ENCODE data around the gene EOMES. TPM values are rescaled to one million over a fixed set of nuclear protein-coding genes. Genes with fewer than 3 reads are reported as not detected.
"Not testable (repeated sequence)": the region's sequence is repeated elsewhere in the genome, so short reads cannot be mapped to it uniquely, and the experiment has no call there.

Gene EOMES
- total RNA-seq (ENCODE audit: low replicate concordance), result not detected in 2 replicates
- long read RNA-seq, result 0 reads

DNA sequence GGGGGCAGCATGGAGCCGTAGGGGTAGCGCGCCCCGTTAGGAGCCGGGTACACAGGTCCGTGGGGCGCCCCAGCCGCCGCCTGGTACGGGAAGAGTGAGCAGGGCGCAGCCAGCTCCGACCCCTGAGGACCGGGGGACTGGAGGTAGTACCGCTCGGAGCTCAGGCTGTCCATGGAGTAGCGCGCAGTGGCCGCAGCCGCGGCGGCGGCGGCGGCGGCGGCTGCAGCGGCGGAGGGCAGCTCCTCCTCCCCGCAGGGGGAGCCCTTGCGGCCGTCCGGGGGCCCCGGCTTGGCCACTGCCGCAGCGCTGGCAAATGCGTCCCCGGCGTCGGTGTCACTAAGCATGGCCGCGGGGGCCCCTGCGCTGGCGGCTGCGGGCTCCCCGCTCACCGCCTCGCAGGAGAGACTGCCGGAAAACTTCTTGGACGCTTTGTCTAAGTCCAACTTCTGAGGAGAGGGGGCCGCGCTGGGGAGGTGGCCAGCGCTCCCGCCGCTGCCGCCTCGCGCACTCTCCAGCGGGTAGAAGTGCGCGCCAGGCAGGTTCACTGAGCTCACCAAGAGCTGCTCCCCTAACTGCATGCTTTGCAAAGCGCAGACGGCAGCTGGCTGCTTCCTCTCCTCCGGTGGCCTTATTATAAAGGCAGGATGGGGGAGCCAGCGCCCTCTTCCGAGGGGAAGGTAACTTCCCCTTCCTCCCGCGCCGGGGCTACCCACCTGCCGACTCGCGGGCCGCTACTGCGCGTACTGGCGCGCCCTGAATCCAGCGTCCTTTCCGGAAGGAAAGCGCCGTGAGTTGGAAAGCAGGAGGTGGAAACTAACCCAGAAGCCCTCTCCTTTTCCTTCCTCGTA is at the start of gene EOMES:
EOMES (minus strand) TSS at position 607 of the 848 bp plus-strand sequence; CDS start at position 578, 29 bp downstream.
- TF ChIP-seq, protein P1, sequence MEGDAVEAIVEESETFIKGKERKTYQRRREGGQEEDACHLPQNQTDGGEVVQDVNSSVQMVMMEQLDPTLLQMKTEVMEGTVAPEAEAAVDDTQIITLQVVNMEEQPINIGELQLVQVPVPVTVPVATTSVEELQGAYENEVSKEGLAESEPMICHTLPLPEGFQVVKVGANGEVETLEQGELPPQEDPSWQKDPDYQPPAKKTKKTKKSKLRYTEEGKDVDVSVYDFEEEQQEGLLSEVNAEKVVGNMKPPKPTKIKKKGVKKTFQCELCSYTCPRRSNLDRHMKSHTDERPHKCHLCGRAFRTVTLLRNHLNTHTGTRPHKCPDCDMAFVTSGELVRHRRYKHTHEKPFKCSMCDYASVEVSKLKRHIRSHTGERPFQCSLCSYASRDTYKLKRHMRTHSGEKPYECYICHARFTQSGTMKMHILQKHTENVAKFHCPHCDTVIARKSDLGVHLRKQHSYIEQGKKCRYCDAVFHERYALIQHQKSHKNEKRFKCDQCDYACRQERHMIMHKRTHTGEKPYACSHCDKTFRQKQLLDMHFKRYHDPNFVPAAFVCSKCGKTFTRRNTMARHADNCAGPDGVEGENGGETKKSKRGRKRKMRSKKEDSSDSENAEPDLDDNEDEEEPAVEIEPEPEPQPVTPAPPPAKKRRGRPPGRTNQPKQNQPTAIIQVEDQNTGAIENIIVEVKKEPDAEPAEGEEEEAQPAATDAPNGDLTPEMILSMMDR (conservative IDR thresholded peaks at IDR 0.05), result peak; percentile 68
- Mint-ChIP-seq H3K4me3 (peak within 1 kb of the TSS; percentile 77), H3K27ac (peak within 1 kb of the TSS; percentile 13), H3K36me3 (no peaks in the 10 kb centered on the region), H3K27me3 (peaks cover 94% of the 10 kb centered on the region), H3K4me1 (ENCODE audit: unreplicated experiment) (peaks cover 18% of the 10 kb centered on the region), H3K9me3 (peaks cover 5% of the 10 kb centered on the region)
- no peak for DNase-seq (ENCODE audit: extremely low spot score, unreplicated experiment)

DNA sequence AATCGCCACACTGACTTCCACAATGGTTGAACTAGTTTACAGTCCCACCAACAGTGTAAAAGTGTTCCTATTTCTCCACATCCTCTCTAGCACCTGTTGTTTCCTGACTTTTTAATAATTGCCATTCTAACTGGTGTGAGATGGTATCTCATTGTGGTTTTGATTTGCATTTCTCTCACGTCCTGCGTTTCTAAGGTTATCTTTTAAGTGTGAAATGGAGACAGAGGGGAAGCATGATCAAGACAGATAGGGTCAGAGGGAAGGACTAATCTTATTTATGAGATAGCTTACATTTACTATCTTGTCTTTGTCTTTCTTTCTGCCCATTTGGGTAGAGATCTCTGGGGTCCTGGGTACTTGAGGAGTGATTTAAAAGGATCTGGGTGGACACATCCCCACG is 48.3 kb upstream of the EOMES start:
- not testable (repeated sequence) for DNase-seq (ENCODE audit: extremely low spot score, unreplicated experiment); H3K27me3 Mint-ChIP-seq; H3K4me3 Mint-ChIP-seq; H3K27ac Mint-ChIP-seq; H3K4me1 Mint-ChIP-seq (ENCODE audit: unreplicated experiment); H3K36me3 Mint-ChIP-seq; H3K9me3 Mint-ChIP-seq

DNA sequence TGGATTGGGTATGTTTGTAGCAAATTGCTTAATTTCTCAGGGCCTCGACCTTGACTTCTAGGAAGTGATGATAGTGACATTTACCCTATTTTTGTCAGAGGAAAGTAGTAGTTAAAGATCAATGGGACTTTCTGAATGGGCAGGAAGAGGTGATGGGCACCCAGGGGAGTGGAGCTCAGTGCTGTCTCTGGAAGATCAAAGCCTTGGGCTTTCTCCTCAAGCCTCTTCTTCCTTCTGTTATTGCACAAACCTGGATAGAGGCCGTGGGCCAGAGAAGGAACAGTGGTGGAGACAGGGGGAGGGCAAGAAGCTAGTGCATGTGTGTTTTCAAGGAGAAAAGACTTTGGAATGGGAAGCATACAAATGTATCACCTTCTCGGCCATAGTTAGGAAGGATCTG is 44.9 kb upstream of the EOMES start:
- TF ChIP-seq, protein P1 (conservative IDR thresholded peaks at IDR 0.05), result no peak
- Mint-ChIP-seq H3K4me1 (ENCODE audit: unreplicated experiment) (no peaks in the 10 kb centered on the region), H3K4me3 (no peak overlapping the region), H3K9me3 (no peaks in the 10 kb centered on the region), H3K27me3 (no peaks in the 10 kb centered on the region), H3K36me3 (no peaks in the 10 kb centered on the region), H3K27ac (no peak overlapping the region)
- no peak for DNase-seq (ENCODE audit: extremely low spot score, unreplicated experiment)

DNA sequence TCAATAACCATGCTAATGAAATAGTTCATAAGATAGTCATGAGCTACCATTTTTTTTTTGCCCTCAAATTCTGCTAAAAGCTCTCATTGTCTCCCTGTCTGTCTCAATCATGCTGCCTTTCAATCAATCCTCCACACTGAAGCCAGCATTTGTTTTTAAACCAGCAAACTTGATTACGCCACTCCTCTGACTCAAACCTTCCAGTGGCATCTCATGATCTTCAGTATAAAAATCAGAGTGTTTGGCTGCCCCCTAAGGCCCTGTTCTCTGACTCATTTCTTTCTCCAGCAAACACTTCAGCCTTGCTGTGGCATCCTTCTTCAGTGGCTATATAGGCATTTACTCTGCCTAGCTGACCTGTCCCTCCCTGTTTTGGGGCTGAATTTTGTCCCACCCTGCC is 36.0 kb upstream of the EOMES start:
- Mint-ChIP-seq H3K9me3 (no peaks in the 10 kb centered on the region), H3K27ac (no peak overlapping the region), H3K4me3 (no peak overlapping the region), H3K27me3 (peaks cover 28% of the 10 kb centered on the region), H3K4me1 (ENCODE audit: unreplicated experiment) (no peaks in the 10 kb centered on the region), H3K36me3 (no peaks in the 10 kb centered on the region)
- no peak for DNase-seq (ENCODE audit: extremely low spot score, unreplicated experiment)
- TF ChIP-seq, protein P1 (conservative IDR thresholded peaks at IDR 0.05), result no peak

DNA sequence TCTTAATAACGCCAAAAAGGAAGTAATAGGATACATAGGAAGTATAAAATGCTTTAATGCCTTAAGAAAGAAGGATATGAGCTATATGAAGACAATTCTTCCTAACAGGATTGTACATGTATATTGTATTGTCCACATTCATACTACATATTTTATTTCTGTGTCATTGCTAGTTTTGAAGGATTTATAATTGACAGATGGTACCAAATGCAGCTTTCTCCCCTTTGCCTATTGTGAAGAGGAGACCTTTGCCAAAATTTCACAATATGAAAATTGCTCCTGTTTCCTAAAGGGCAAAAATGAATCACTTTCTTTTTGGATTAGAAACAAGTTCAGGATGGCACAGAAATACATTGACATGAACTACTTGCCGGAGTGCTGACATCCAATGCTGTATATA is 34.8 kb upstream of the EOMES start:
- H3K4me3 Mint-ChIP-seq, result no peak overlapping the region
- peaks cover 33% of the 10 kb centered on the region for H3K27me3 Mint-ChIP-seq
- H3K4me1 Mint-ChIP-seq (ENCODE audit: unreplicated experiment), result no peaks in the 10 kb centered on the region
- TF ChIP-seq, protein P1 (conservative IDR thresholded peaks at IDR 0.05), result no peak
- no peak overlapping the region for H3K27ac Mint-ChIP-seq
- no peak for DNase-seq (ENCODE audit: extremely low spot score, unreplicated experiment)
- no peaks in the 10 kb centered on the region for H3K9me3 Mint-ChIP-seq
- no peaks in the 10 kb centered on the region for H3K36me3 Mint-ChIP-seq

DNA sequence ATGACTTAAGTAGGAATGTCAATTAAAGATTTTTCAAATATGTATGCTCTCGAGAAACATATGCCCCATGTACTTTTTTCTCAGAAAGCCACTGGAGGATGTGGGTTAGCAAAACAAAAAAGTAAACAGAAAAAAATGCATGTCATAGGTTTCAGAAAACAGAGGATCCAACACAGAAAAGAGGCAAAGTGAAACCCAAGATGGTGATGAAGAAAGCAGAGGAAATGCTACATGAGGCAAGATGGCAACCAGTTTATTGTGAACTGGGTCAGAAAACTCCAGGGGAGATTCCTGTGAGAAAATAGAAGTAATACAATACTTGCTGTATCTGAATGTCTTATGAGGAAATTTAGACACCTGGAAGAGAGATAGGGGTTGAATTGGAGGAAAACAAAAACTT is 30.8 kb upstream of the EOMES start:
- no peaks in the 10 kb centered on the region for H3K36me3 Mint-ChIP-seq
- H3K27me3 Mint-ChIP-seq, result peaks cover 45% of the 10 kb centered on the region
- no peak overlapping the region for H3K27ac Mint-ChIP-seq
- H3K4me3 Mint-ChIP-seq, result no peak overlapping the region
- DNase-seq (ENCODE audit: extremely low spot score, unreplicated experiment), result no peak
- no peaks in the 10 kb centered on the region for H3K9me3 Mint-ChIP-seq
- TF ChIP-seq, protein P1 (conservative IDR thresholded peaks at IDR 0.05), result no peak
- H3K4me1 Mint-ChIP-seq (ENCODE audit: unreplicated experiment), result no peaks in the 10 kb centered on the region

Data from type B pancreatic cell (in vitro differentiated cells).